ENCODE measurements around the gene ORAI2.
"Not testable (repeated sequence)": the region's sequence is repeated elsewhere in the genome, so short reads cannot be mapped to it uniquely, and the experiment has no call there.

ORAI2 gene

GRCh38 chr7:102451371-102452054 is 18.1 kb downstream of the ORAI2 start:
- no peaks in the 10 kb centered on the region for H3K4me1 Mint-ChIP-seq
- no peak overlapping the region for H3K27ac Mint-ChIP-seq
- no peaks in the 10 kb centered on the region for H3K27me3 Mint-ChIP-seq
- no peaks in the 10 kb centered on the region for H3K36me3 Mint-ChIP-seq
- H3K4me3 Mint-ChIP-seq: no peak overlapping the region
- H3K9me3 Mint-ChIP-seq: no peaks in the 10 kb centered on the region

- Mint-ChIP-seq H3K36me3 (no peaks in the 10 kb centered on the region), H3K27me3 (no peaks in the 10 kb centered on the region), H3K4me1 (no peaks in the 10 kb centered on the region), H3K4me3 (no peak overlapping the region), H3K27ac (no peak overlapping the region), H3K9me3 (no peaks in the 10 kb centered on the region)
These were observed 19.1 kb downstream of the ORAI2 start for GRCh38 chr7:102452451-102452850.

GRCh38 chr7:102453319-102453718 is 19.9 kb downstream of the ORAI2 start:
- Mint-ChIP-seq H3K27me3 (no peaks in the 10 kb centered on the region), H3K4me3 (no peak overlapping the region), H3K4me1 (no peaks in the 10 kb centered on the region), H3K9me3 (no peaks in the 10 kb centered on the region), H3K36me3 (peaks cover 1% of the 10 kb centered on the region), H3K27ac (no peak overlapping the region)

DNA sequence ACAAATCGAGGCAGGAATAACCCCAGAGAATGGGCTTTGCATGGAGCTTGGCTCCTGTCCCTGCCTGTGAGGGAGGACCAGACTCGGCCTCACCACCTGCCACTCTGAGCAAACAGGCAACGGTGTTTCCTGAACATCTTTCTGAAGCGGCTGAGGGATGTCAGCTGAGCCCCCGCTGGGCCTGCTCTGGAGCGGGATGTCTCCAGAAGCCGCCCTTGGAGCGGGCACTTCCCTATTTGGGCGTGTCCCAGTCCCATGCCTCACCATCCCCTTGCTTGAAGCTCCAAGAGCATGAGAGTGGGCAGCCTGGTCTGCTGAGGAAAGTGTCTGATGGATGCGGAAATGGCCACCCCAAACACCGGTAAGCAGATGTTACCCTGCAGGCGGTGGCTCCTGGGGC is 21.1 kb downstream of the ORAI2 start:
- no peak overlapping the region for H3K27ac Mint-ChIP-seq
- H3K9me3 Mint-ChIP-seq: no peaks in the 10 kb centered on the region
- no peaks in the 10 kb centered on the region for H3K27me3 Mint-ChIP-seq
- peaks cover 1% of the 10 kb centered on the region for H3K36me3 Mint-ChIP-seq
- H3K4me3 Mint-ChIP-seq: no peak overlapping the region
- no peaks in the 10 kb centered on the region for H3K4me1 Mint-ChIP-seq

DNA sequence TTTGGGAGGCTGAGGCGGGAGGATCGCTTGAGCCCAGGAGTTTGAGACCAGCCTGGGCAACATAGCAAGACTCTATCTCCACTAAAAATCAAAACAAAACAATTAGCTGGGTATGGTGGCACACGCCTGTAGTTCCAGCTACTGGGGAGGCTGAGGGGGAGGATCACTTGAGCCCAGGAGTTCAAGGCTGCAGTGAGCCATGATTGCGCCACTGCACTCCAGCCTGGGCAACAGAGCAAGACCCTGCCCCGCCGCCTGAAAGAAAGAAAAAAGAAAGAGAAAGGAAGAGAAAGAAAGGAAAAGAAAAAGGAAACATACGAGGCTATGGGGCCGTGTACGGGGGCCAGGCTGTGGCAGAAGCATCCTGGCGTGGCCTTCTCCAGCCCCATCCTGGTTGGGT is 21.6 kb downstream of the ORAI2 start:
- H3K27ac Mint-ChIP-seq, H3K36me3 Mint-ChIP-seq, H3K4me3 Mint-ChIP-seq: not testable (repeated sequence)

GRCh38 chr7:102455596-102455995 is 22.2 kb downstream of the ORAI2 start:
- H3K9me3 Mint-ChIP-seq: no peaks in the 10 kb centered on the region
- H3K36me3 Mint-ChIP-seq: peaks cover 1% of the 10 kb centered on the region
- no peak overlapping the region for H3K27ac Mint-ChIP-seq
- no peaks in the 10 kb centered on the region for H3K27me3 Mint-ChIP-seq
- peaks cover 1% of the 10 kb centered on the region for H3K4me1 Mint-ChIP-seq
- H3K4me3 Mint-ChIP-seq: no peak overlapping the region

More for the DNA sequence above, 21.6 kb downstream of the ORAI2 start:
- H3K4me1 Mint-ChIP-seq, H3K27me3 Mint-ChIP-seq, H3K9me3 Mint-ChIP-seq: not testable (repeated sequence)

- Mint-ChIP-seq H3K9me3 (no peaks in the 10 kb centered on the region), H3K4me3 (no peak overlapping the region), H3K36me3 (peaks cover 1% of the 10 kb centered on the region), H3K27me3 (no peaks in the 10 kb centered on the region), H3K4me1 (peaks cover 4% of the 10 kb centered on the region), H3K27ac (no peak overlapping the region)
These were observed 23.0 kb downstream of the ORAI2 start for GRCh38 chr7:102456327-102456726.

DNA sequence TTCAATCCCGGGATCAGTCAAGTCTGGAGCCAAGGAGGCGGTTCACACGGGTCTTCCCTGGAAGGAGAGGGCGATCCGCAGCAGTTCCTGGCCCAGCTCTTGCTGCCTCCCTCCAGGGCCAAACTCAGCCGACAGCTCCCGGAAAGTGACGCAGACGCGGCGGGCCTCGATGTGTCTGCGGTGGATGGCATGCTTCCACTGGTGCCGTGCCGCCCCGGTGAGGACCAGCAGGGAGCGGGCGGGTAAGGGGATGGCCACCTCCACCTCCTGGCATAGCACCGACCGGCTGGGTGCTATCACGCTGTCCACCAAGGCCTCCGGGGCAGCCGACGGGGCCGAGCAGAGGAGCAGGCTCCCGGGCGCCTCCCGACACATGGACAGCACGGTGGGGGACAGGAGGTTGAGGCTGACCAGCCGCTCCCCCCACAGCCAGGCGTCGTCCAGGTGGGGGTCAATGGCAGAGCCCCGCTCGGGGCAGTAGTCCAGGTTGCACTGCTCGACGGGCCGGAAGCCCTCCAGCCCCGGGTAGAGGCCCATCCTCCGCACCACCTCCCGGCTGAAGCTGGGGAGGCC is 24.1 kb downstream of the ORAI2 start:
- H3K36me3 Mint-ChIP-seq: peaks cover 1% of the 10 kb centered on the region
- H3K9me3 Mint-ChIP-seq: no peaks in the 10 kb centered on the region

DNA sequence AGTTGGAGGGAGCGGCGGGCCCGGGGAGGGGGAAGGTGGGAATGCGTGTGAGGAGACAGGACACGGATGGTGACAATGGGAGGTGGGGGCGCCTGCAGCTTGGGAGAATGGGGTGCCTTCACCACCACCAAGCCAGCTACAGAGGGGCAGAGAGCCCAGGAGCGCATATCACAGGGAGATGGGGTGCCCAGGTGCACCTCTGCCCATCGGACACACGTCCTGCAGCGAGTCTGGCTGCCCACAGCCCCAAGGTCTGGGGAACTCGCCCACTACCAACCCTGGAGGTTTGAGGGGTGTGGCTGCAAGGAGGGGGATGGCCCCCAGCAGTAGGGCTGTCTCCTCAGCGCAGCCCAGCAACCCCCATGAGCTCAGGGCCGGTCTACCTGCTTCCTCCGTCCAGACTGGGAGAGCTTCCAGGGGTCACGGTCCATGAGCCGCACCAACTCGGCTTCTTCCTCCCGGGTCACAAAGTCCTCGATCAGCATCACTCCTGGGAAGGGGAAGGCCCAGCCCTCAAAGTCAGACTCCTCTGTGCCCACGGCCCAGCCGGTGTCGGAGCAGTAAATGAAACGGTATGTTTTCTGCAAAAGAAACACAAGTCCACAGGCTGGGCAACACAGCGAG is 26.0 kb downstream of the ORAI2 start:
- Mint-ChIP-seq H3K27ac (no peak overlapping the region), H3K4me3 (no peak overlapping the region), H3K4me1 (peaks cover 22% of the 10 kb centered on the region), H3K27me3 (no peaks in the 10 kb centered on the region), H3K36me3 (peaks cover 1% of the 10 kb centered on the region), H3K9me3 (no peaks in the 10 kb centered on the region)

More for the DNA sequence above, 24.1 kb downstream of the ORAI2 start:
- Mint-ChIP-seq H3K4me3 (no peak overlapping the region), H3K27ac (no peak overlapping the region), H3K4me1 (peaks cover 9% of the 10 kb centered on the region), H3K27me3 (no peaks in the 10 kb centered on the region)

DNA sequence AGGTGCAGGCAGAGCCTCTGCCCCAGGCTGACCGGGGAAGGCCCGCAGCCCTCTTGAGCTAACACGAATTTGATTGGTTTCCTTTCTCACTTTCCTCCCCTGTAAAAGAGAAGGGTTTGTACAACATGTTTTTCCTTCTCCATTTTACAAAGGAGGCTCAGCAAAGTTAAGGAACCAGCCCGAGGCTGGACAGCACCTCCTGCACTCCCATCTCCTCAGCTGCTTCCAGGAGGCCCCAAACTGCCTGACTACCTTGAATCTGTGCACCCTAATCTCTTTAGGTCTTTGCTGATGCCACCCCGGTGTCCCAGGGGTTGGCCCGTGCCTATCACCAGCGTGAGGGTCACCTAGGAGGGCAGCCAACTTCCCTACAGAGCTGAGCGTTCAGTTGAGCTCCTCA is 27.1 kb downstream of the ORAI2 start:
- peaks cover 1% of the 10 kb centered on the region for H3K36me3 Mint-ChIP-seq
- H3K27ac Mint-ChIP-seq: peak overlapping the region; percentile 35
- H3K4me3 Mint-ChIP-seq: no peak overlapping the region
- no peaks in the 10 kb centered on the region for H3K9me3 Mint-ChIP-seq
- H3K27me3 Mint-ChIP-seq: no peaks in the 10 kb centered on the region
- peaks cover 22% of the 10 kb centered on the region for H3K4me1 Mint-ChIP-seq

- Mint-ChIP-seq H3K4me3 (peak overlapping the region; percentile 92), H3K36me3 (peaks cover 3% of the 10 kb centered on the region), H3K27me3 (no peaks in the 10 kb centered on the region), H3K4me1 (peaks cover 32% of the 10 kb centered on the region), H3K27ac (peak overlapping the region; percentile 90), H3K9me3 (no peaks in the 10 kb centered on the region)
These were observed 30.6 kb downstream of the ORAI2 start for GRCh38 chr7:102463841-102464576.

- Mint-ChIP-seq H3K27ac (peak within 1 kb of the TSS; percentile 90), H3K9me3 (no peaks in the 10 kb centered on the region), H3K27me3 (no peaks in the 10 kb centered on the region), H3K4me3 (peak within 1 kb of the TSS; percentile 92), H3K36me3 (peaks cover 3% of the 10 kb centered on the region), H3K4me1 (peaks cover 32% of the 10 kb centered on the region)
These were observed 31.4 kb downstream of the ORAI2 start, which contains the start of the genes ALKBH4 and LRWD1 for GRCh38 chr7:102464577-102465280. Gene ALKBH4, minus strand, starts transcription at chr7:102464863. Its CDS starts 27 bp downstream, at chr7:102464836. Gene LRWD1, plus strand, starts transcription at chr7:102464984. Its CDS starts 97 bp downstream, at chr7:102465081.

DNA sequence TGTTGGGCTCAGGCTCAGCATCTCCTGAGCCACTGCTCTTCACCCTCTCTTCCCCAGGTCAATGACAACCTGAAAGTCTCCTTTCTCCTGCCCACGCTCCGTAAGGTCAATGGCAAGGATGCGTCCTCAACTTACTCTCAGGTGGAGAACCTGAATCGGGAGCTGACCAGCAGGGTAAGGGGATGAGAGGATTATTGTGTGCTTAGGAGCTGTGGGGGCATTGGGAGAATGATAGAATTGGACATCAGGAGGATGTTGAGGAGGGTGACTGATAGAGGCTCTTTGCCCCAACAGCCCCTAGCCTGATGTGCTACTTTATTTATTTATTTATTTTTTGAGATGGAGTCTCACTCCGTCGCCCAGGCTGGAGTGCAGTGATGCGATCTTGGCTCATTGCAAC is 32.7 kb downstream of the ORAI2 start:
- Mint-ChIP-seq H3K4me3 (peak overlapping the region; percentile 92), H3K27ac (no peak overlapping the region), H3K4me1 (peaks cover 28% of the 10 kb centered on the region), H3K9me3 (no peaks in the 10 kb centered on the region), H3K27me3 (no peaks in the 10 kb centered on the region), H3K36me3 (peaks cover 3% of the 10 kb centered on the region)

DNA sequence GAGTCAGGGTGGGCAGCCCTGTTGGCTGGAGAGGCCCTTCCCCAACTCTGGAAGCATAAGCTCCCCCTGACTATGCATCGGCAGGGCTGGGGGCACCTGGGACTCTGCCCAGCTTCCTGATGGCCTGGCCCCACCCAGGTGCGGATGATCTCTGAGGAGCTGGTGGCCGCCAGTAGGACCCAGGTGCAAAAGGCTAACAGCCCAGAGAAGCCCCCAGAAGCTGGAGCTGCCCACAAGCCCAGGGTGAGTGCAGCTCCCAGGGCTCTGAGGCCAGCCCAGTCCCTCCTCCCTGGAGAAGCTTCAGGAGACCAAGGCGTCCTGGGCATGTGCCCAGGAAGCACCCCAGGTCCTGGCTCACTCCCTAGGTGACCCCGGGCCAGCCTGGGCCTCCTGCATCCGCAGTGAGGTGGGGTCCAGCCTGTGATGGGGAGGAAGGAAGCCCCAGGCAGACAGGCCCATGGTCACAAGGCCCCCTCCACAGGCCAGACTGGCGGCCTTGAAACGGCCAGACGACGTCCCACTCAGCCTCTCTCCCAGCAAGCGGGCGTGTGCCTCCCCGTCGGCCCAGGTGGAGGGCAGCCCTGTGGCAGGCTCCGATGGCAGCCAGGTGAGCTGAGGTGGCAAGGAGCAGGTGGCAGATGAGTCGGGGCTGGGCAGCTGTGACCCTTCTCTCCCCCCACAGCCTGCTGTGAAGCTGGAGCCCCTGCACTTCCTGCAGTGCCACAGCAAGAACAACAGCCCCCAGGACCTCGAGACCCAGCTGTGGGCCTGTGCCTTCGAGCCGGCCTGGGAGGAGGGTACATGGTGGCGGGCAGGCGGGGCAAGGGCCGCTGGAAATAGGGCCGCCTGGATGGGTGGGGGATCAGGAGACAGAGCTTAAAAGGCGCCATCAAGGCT is 34.5 kb downstream of the ORAI2 start:
- Mint-ChIP-seq H3K36me3 (peaks cover 6% of the 10 kb centered on the region), H3K9me3 (no peaks in the 10 kb centered on the region), H3K4me1 (peaks cover 19% of the 10 kb centered on the region), H3K27ac (no peak overlapping the region), H3K4me3 (no peak overlapping the region), H3K27me3 (no peaks in the 10 kb centered on the region)

Data from activated naive CD4-positive, alpha-beta T cell treated with anti-CD3 and anti-CD28 coated beads, Interleukin-2, amount 50 U/mL, for 24 hours (primary cell).